Right lobe of liver (tissue), 4 donors: ENCODE results near the gene FAM89B.

ENCODE experiments used
- POLR2A ChIP-seq: fragments of 450-650 bp; IDR thresholded peaks from one replicate; pipeline ENCODE4 v1.6.1; 2017; ENCODE audit warnings: antibody characterized with exemption, mild to moderate bottlenecking
- TF ChIP-seq, protein P1 (sequence below), 4 donors: fragments of 200-600 bp in 3 of 4; fragments of 450-650 bp in 1 of 4; IDR thresholded peaks; one replicate each; pipeline versions ENCODE4 v1.5.1 to v1.8.0; 2016 to 2022; ENCODE audit warnings: antibody characterized with exemption in 4 of 4, mild to moderate bottlenecking in 2 of 4
- donor health status: DM: no; HTN: no; CAD: no.
- donor health status: DM: no; HTN: no; CAD: no.
- donor health status: DM: no; HTN: yes; CAD: no.

DNA sequence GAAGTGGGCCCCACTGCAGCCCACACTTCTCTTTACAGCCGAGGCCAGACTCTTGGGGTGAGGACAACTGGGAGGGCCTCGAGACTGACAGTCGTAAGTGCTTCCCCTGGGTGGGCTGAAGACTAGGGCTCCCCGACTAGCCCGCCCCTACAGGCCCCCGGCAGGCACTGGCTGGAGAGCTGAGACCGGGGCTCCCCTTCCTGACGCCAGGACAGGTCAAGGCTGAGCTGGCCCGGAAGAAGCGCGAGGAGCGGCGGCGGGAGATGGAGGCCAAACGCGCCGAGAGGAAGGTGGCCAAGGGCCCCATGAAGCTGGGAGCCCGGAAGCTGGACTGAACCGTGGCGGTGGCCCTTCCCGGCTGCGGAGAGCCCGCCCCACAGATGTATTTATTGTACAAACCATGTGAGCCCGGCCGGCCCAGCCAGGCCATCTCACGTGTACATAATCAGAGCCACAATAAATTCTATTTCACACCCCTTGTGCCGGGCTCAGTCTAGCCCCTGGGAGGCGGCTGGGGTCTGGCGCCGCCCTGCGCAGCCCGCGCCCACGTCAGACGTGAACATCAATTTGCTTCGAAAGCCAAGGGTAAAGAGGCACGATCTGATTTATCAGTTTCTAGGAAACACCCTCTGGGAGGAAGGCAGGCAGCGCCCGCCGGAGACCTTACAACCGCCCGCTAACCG is 34.0 kb upstream of the FAM89B start:
- TF ChIP-seq, protein P1, sequence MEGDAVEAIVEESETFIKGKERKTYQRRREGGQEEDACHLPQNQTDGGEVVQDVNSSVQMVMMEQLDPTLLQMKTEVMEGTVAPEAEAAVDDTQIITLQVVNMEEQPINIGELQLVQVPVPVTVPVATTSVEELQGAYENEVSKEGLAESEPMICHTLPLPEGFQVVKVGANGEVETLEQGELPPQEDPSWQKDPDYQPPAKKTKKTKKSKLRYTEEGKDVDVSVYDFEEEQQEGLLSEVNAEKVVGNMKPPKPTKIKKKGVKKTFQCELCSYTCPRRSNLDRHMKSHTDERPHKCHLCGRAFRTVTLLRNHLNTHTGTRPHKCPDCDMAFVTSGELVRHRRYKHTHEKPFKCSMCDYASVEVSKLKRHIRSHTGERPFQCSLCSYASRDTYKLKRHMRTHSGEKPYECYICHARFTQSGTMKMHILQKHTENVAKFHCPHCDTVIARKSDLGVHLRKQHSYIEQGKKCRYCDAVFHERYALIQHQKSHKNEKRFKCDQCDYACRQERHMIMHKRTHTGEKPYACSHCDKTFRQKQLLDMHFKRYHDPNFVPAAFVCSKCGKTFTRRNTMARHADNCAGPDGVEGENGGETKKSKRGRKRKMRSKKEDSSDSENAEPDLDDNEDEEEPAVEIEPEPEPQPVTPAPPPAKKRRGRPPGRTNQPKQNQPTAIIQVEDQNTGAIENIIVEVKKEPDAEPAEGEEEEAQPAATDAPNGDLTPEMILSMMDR (IDR thresholded peaks at IDR 0.05) = peak in 1 of 4 donors; percentile 3
- no peak for TF ChIP-seq POLR2A
